Stomach (tissue), 9 donors: ENCODE results near the gene WDR4. TPM values are rescaled to one million over a fixed set of nuclear protein-coding genes. Genes with fewer than 3 reads are reported as not detected.
"Not testable (repeated sequence)": the region's sequence is repeated elsewhere in the genome, so short reads cannot be mapped to it uniquely, and the experiment has no call there.

ENCODE experiments used
- DNase-seq, 2 donors: peaks; one replicate each; pipeline versions ENCODE4 v3.0.0 to v3.0.0-alpha.2; 2013 to 2019
- H3K27ac ChIP-seq, 5 donors: fragments of 200-600 bp in 4 of 5; sonication (generic) in 4 of 5; one replicate each; pipeline ENCODE4 v1.5.1; 2013 to 2019; ENCODE audit warnings: mild to moderate bottlenecking in 1 of 5, moderate library complexity in 1 of 5
- H3K27me3 ChIP-seq, 3 donors: fragments of 200-600 bp; sonication (generic); one replicate each; pipeline ENCODE4 v1.5.1; 2017 to 2019; ENCODE audit warnings: mixed run types in 1 of 3
- H3K36me3 ChIP-seq, 4 donors: fragments of 200-600 bp; sonication (generic); 1 replicate in 3 of 4; 2 replicates in 1 of 4; pipeline ENCODE4 v1.5.1; 2016 to 2019
- H3K4me1 ChIP-seq, 4 donors: fragments of 200-600 bp; sonication (generic); one replicate each; pipeline ENCODE4 v1.5.1; 2016 to 2019
- H3K4me3 ChIP-seq, 4 donors: fragments of 200-600 bp; sonication (generic) in 3 of 4; one replicate each; pipeline ENCODE4 v1.5.1; 2016 to 2019; ENCODE audit warnings: mild to moderate bottlenecking in 1 of 4
- H3K9me3 ChIP-seq, 4 donors: fragments of 200-600 bp; sonication (generic); one replicate each; pipeline ENCODE4 v1.5.1; 2016 to 2019
- EP300 ChIP-seq: sonication (generic); formaldehyde crosslinking; IDR thresholded peaks from one replicate; pipeline ENCODE4 v1.6.1; 2017; ENCODE audit warnings: antibody characterized with exemption
- POLR2A ChIP-seq, 4 donors: fragments of 450-650 bp; IDR thresholded peaks; one replicate each; pipeline ENCODE4 v1.6.1; 2016; ENCODE audit warnings: antibody characterized with exemption in 4 of 4, control low read depth in 2 of 4, mild to moderate bottlenecking in 1 of 4, moderate library complexity in 1 of 4
- POLR2AphosphoS5 ChIP-seq, 3 donors: sonication (generic); formaldehyde crosslinking; IDR thresholded peaks; one replicate each; pipeline ENCODE4 v1.6.1; 2016; ENCODE audit warnings: antibody characterized with exemption in 3 of 3
- WGBS, 5 donors: extraction: QIAGEN DNeasy Blood & Tissue Kit in 3 of 5; methylation state at CpG; one replicate each; pipeline versions ENCODE4 v1.1.5 to v1.1.7; 2013 to 2018; 5-methylcytosine and 5-hydroxymethylcytosine counted together
- intact Hi-C: fragments of 100-400 bp; cut with DNase I; formaldehyde crosslinking; loops from one replicate; pipeline ENCODE4 v1.15.1; 2023; ENCODE audit warnings: low total_unique reads
- polyA plus RNA-seq, 3 donors: library from polyadenylated mRNA; stranded (reverse); fragments of 200-250 nt; gene quantifications; one replicate each; pipeline ENCODE4 v1.2.3, GENCODE V29; 2013
- total RNA-seq, 5 donors: library from RNA; depleted of rRNA; stranded (reverse); fragments of >200 nt; gene quantifications; one replicate each; pipeline versions ENCODE4 v1.1.0 to v1.2.3, GENCODE V29; 2014 to 2016
- TF ChIP-seq, protein P1 (sequence below), 7 experiments: fragments of 450-650 bp in 4 of 7; fragments of 200-600 bp in 3 of 7; sonication (generic) in 3 of 7; IDR thresholded peaks; one replicate each; pipeline ENCODE4 v1.5.1; 2016 to 2019; ENCODE audit warnings: antibody characterized with exemption in 7 of 7, control low read depth in 2 of 7, mild to moderate bottlenecking in 1 of 7
- donor health status: healthy with polysubstance abuse.
- donor health status: Bipolar disorder and iron deficiency.
- donor health status: healthy.

Gene WDR4
- total and polyA plus RNA-seq, 8 donors, result 7.5 to 285 (median 9.5) TPM

DNA sequence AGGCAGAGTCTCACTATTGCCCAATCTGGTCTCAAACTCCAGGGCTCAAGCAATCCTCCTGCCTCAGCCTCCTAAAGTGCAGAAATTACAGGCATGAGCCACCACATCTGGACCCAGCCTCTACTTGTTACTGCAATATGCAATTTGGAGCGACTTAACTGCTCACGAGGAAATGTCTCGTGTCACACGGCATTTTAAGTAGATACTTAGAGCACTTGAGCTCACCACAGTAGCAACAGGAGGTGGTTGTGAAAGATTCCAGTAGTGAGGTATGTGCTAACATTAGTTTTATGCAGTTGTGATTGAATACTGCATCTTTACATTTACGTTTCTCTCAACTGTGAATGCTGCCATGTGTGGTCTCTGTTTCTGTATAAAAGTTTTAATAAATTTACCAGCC is 8.0 kb upstream of the WDR4 start:
- TF ChIP-seq EP300, result no peak
- no peak for TF ChIP-seq POLR2AphosphoS5 (IDR thresholded peaks at IDR 0.05)
- no peak for TF ChIP-seq POLR2A (IDR thresholded peaks at IDR 0.05)
- TF ChIP-seq, protein P1, sequence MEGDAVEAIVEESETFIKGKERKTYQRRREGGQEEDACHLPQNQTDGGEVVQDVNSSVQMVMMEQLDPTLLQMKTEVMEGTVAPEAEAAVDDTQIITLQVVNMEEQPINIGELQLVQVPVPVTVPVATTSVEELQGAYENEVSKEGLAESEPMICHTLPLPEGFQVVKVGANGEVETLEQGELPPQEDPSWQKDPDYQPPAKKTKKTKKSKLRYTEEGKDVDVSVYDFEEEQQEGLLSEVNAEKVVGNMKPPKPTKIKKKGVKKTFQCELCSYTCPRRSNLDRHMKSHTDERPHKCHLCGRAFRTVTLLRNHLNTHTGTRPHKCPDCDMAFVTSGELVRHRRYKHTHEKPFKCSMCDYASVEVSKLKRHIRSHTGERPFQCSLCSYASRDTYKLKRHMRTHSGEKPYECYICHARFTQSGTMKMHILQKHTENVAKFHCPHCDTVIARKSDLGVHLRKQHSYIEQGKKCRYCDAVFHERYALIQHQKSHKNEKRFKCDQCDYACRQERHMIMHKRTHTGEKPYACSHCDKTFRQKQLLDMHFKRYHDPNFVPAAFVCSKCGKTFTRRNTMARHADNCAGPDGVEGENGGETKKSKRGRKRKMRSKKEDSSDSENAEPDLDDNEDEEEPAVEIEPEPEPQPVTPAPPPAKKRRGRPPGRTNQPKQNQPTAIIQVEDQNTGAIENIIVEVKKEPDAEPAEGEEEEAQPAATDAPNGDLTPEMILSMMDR (IDR thresholded peaks at IDR 0.05), result no peak
- H3K9me3 ChIP-seq, result no peaks in the 10 kb centered on the region
- no peak overlapping the region for H3K4me3 ChIP-seq
- intact Hi-C loops, result no loop called here
- H3K27me3 ChIP-seq, result no peaks in the 10 kb centered on the region
- 91 to 96% (median 92%) methylated on average over 5 of the region's 5 CpGs for WGBS, 5 donors
- no peaks in the 10 kb centered on the region for H3K36me3 ChIP-seq
- no peak overlapping the region for H3K27ac ChIP-seq
- peaks cover 2 to 6% (median 4%) of the 10 kb centered on the region in 4 donors for H3K4me1 ChIP-seq
- no peak for DNase-seq

DNA sequence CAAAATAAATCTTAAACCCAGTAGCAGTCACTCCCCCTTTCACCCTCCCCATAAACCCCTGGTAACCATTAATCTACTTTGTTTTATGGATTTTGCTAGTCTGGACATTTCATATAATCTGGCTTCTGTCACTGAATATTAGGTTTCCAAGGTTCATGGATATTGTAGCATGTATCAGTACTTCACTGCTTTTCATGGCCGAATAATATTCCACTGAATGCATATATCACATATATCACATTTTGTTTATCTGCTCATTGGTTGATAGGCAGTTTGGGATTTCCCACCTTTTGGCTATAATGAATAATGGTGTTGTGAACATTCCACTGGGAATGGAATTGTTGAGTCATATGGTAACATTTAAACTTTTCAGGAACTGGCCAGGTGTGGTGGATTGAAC is 4.6 kb upstream of the WDR4 start:
- Histone ChIP-seq H3K27ac (no peak overlapping the region), H3K9me3 (no peaks in the 10 kb centered on the region), H3K27me3 (no peaks in the 10 kb centered on the region), H3K36me3 (no peaks in the 10 kb centered on the region), H3K4me3 (no peak overlapping the region), H3K4me1 (peaks cover 0 to 14% (median 10%) of the 10 kb centered on the region in 4 donors)
- WGBS, 5 donors, result 24 to 96% (median 94%) methylated on average over 1 of the region's 1 CpG
- no peak for DNase-seq
- no peak for TF ChIP-seq POLR2A (IDR thresholded peaks at IDR 0.05)
- intact Hi-C loops, result no loop called here

DNA sequence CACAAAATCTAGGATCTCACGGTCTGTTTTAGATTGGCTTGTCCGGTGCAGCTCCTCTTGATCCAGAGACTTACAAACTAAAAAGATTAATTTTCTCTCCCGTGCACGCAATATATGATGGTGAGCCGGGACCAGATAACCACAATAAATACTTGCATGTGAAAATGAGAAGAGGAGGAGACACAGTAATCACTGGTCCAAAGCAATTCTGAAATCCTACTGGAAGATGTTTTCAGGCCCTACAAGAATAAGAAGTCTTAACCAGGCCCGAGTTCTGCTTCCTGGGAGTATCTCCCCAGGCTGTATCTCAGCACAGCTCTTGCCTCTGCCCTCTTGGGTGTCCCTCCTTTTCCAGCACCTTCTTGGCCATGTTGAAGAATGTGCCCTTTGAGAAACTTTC is 1.0 kb upstream of the WDR4 start:
- Histone ChIP-seq H3K36me3 (peaks cover 0 to 14% (median 11%) of the 10 kb centered on the region in 4 donors), H3K4me3 (peak overlapping the region; percentile 89 to 100 (median 94)), H3K9me3 (no peaks in the 10 kb centered on the region), H3K27ac (peak overlapping the region in 1 of 5 donors; percentile 93), H3K27me3 (no peaks in the 10 kb centered on the region), H3K4me1 (peaks cover 11 to 28% (median 25%) of the 10 kb centered on the region in 4 donors)
- DNase-seq, result no peak
- TF ChIP-seq POLR2A (IDR thresholded peaks at IDR 0.05), result no peak
- intact Hi-C loops, result no loop called here
- WGBS, 5 donors, result 89 to 100% (median 93%) methylated on average over 6 of the region's 6 CpGs

DNA sequence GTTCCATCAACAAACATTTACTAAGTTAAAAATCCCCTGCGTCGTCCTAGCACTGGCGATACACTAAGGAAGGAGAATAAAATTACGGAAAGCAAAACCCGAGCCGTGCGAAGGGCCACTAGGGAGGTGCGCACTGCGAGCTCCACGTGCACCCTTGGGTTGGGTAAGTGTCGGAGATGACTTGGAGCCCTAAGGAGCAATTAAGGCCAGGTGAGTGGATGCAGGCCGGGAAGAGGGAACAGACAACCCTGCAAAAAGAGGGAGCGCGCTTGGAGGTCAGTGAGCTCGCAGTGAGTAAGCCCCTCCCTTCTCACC is 704 bp downstream of the WDR4 start:
- Histone ChIP-seq H3K27ac (peak overlapping the region; percentile 74 to 93 (median 89)), H3K9me3 (no peaks in the 10 kb centered on the region), H3K36me3 (peaks cover 1 to 31% (median 27%) of the 10 kb centered on the region in 4 donors), H3K4me1 (peaks cover 11 to 28% (median 25%) of the 10 kb centered on the region in 4 donors), H3K27me3 (no peaks in the 10 kb centered on the region), H3K4me3 (peak overlapping the region; percentile 89 to 100 (median 94))
- intact Hi-C loops, result no loop called here
- DNase-seq, result no peak
- 0 to 1% (median 0%) methylated on average over 12 to 15 of the region's 15 CpGs for WGBS, 5 donors
- TF ChIP-seq EP300, result no peak
- TF ChIP-seq POLR2A (IDR thresholded peaks at IDR 0.05), result no peak
- TF ChIP-seq POLR2AphosphoS5 (IDR thresholded peaks at IDR 0.05), result no peak

DNA sequence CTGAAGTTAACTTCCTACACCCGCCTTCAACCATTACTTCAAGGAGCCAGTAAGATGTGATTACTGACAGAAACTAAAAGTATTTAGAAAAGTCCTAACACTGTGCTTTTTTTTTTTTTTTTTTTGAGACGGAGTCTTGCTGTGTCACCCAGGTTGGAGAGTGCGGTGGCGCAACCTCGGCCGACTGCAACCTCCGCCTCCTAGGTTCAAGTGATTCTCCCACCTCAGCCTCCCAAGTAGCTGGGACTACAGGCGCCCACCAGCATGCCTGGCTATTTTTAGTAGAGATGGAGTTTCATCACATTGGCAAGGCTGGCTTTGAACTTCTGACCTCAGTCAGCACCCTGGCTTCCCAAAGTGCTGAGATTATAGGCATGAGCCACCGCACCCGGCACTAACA is 3.5 kb downstream of the WDR4 start:
- H3K36me3 ChIP-seq, result peaks cover 30 to 59% (median 56%) of the 10 kb centered on the region in 4 donors
- 95 to 98% (median 96%) methylated on average over 10 of the region's 10 CpGs for WGBS, 5 donors

DNA sequence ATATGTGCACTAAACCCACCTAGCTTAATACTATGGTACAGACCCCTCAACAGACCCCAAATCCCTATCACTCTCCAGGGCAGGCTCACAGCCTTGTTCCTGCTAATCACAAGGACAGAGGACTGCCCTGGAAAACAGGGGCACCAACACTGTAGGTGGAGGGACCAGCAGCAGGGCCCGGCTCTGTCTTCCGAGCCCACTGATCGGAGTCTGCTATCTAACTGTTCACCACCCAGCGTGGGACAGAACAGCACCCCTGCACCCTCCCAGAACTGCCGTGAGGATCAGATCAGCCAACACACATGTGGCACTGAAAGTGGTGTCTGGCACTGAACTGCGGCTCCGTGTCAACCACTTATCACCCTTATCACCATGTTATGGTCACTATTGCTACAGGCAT is 6.2 kb downstream of the WDR4 start:
- TF ChIP-seq POLR2AphosphoS5 (IDR thresholded peaks at IDR 0.05) (no peak), POLR2A (IDR thresholded peaks at IDR 0.05) (no peak), EP300 (no peak)
- TF ChIP-seq, protein P1 (IDR thresholded peaks at IDR 0.05), result no peak
- H3K4me1 ChIP-seq, result peaks cover 6 to 9% (median 7%) of the 10 kb centered on the region in 4 donors
- H3K36me3 ChIP-seq, result peaks cover 43 to 86% (median 83%) of the 10 kb centered on the region in 4 donors
- H3K4me3 ChIP-seq, result no peak overlapping the region
- WGBS, 5 donors, result 88 to 96% (median 94%) methylated on average over 7 of the region's 7 CpGs
- no peak overlapping the region for H3K27ac ChIP-seq
- DNase-seq, result no peak
- H3K9me3 ChIP-seq, result no peaks in the 10 kb centered on the region
- intact Hi-C loops, result no loop called here
- no peaks in the 10 kb centered on the region for H3K27me3 ChIP-seq

More for the DNA sequence above, 3.5 kb downstream of the WDR4 start:
- H3K4me1 ChIP-seq, result peaks cover 11 to 28% (median 25%) of the 10 kb centered on the region in 4 donors
- H3K9me3 ChIP-seq, H3K27ac ChIP-seq, DNase-seq, H3K27me3 ChIP-seq, H3K4me3 ChIP-seq, intact Hi-C loops: not testable (repeated sequence)
